GM06990 (cell line): ENCODE results near the gene WASHC3.
A peak's percentile ranks its signal among the peaks of the same experiment; 100 is the strongest.

Source experiments
- DNase-seq: peaks from one replicate; pipeline ENCODE4 v3.0.0-alpha.2; 2011; ENCODE audit not compliant: insufficient read length; ENCODE audit errors: extremely low read depth
- H3K27me3 ChIP-seq: replicated peaks from 2 replicates; pipeline ENCODE4 v1.6.0; 2011; ENCODE audit warnings: low read length; ENCODE audit not compliant: control insufficient read depth, insufficient read depth
- H3K36me3 ChIP-seq: 2 replicates; pipeline ENCODE4 v1.5.1; 2011; ENCODE audit warnings: low read length; ENCODE audit not compliant: control insufficient read depth, insufficient read depth
- H3K4me3 ChIP-seq: replicated peaks from 2 replicates; pipeline ENCODE4 v1.5.1; 2011; ENCODE audit warnings: low read depth, mild to moderate bottlenecking, control low read depth, low read length
- TF ChIP-seq, protein P1 (sequence below): IDR thresholded peaks from 2 replicates; pipeline ENCODE4 v1.5.1; 2011; ENCODE audit warnings: low read length, control low read depth, mild to moderate bottlenecking, inconsistent platforms; ENCODE audit not compliant: insufficient read depth, poor library complexity, severe bottlenecking

The WASHC3 gene

DNA sequence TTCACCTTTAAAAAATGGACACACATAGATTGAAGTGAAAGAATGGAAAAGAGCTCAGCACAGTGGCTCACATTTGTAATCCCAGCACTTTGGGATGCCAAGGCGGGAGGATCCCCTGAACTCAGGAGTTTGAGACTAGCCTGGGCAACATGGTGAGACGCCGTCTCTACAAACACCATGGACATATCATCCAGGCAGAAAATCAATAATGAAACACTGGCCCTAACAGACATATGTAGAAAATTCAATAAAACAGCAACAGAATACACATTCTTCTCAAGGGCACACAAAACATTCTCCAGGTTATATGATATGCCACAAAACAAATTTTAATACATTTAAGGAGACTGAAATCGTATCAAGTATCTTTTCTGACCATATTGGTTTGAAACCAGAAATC, 7.4 kb downstream of the WASHC3 start:
- Histone ChIP-seq H3K36me3 (peaks cover 8% of the 10 kb centered on the region), H3K27me3 (no peaks in the 10 kb centered on the region), H3K4me3 (no peak overlapping the region)
- DNase-seq = no peak
- TF ChIP-seq, protein P1, sequence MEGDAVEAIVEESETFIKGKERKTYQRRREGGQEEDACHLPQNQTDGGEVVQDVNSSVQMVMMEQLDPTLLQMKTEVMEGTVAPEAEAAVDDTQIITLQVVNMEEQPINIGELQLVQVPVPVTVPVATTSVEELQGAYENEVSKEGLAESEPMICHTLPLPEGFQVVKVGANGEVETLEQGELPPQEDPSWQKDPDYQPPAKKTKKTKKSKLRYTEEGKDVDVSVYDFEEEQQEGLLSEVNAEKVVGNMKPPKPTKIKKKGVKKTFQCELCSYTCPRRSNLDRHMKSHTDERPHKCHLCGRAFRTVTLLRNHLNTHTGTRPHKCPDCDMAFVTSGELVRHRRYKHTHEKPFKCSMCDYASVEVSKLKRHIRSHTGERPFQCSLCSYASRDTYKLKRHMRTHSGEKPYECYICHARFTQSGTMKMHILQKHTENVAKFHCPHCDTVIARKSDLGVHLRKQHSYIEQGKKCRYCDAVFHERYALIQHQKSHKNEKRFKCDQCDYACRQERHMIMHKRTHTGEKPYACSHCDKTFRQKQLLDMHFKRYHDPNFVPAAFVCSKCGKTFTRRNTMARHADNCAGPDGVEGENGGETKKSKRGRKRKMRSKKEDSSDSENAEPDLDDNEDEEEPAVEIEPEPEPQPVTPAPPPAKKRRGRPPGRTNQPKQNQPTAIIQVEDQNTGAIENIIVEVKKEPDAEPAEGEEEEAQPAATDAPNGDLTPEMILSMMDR = no peak

- TF ChIP-seq, protein P1 = no peak
- H3K27me3 ChIP-seq = no peaks in the 10 kb centered on the region
- H3K4me3 ChIP-seq = no peak overlapping the region
- DNase-seq = no peak
- peaks cover 8% of the 10 kb centered on the region for H3K36me3 ChIP-seq
Measured at GRCh38 chr12:102053062-102053349, 8.8 kb downstream of the WASHC3 start.

- TF ChIP-seq, protein P1 = no peak
- DNase-seq = peak; percentile 11
- Histone ChIP-seq H3K4me3 (no peak overlapping the region), H3K36me3 (peaks cover 8% of the 10 kb centered on the region), H3K27me3 (no peaks in the 10 kb centered on the region)
Measured at GRCh38 chr12:102052192-102053061, 9.4 kb downstream of the WASHC3 start.

DNA sequence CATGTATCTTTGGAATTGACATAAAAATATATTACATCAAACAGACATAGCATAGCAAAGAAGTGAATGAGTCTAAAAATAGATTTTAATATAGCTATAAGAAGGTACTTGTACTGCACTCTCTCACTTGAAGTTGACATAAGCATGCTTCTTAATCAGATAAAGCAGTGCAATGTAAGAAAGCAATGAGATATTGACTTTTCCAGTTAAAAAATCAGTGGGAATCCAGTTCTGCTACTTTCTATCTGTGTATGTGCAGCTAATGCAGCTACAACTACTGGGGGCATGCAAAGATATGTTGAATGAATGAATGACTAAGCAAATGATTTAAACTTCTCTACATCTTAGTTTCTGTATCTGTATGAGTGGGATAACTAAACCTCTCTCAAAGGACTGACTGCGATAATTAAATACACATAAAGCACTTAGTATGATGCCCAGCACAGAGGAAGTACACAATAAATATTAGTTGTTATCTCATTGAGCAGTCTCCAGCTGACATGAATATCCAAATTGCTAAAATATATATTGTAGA, 10.3 kb downstream of the WASHC3 start:
- no peak for DNase-seq
- TF ChIP-seq, protein P1 = no peak
- Histone ChIP-seq H3K4me3 (no peak overlapping the region), H3K27me3 (no peaks in the 10 kb centered on the region), H3K36me3 (peaks cover 8% of the 10 kb centered on the region)

DNA sequence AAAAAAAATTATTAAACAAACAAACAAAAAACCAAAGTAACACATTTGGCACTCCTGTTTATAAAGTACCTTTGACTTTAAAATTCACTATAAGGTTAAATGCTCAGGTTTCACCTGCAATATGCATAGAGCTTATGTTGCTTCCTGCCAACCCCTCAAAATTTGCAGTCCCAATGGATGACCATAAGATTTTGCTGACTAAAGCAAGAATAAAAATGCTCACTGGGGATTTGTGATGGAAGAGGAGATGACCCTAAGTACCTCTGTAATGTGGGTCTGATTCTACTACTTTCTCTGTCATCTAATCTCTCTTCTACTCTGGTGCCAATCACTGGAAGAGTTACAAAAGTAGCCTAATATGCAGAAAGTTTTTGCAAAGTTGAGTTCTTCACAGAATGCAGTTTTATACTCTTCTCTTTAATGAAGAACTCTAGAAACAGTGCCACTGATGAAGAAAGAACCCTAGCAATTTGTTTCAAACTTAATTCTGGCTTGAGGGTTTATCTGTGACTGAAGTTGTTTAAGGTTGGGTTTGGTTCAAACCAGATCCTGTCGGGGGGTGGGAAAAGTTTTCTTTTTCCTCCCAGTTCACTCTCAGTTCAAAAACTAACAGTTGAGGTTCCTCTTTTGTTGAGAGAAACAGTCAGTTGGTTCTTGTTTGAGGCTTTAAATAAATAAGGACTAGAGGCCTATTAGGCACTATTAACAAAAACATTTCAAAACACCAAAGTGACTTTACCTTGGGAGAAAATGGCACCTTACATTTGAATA, 10.9 kb downstream of the WASHC3 start:
- TF ChIP-seq, protein P1 = no peak
- Histone ChIP-seq H3K27me3 (no peaks in the 10 kb centered on the region), H3K4me3 (no peak overlapping the region), H3K36me3 (peaks cover 8% of the 10 kb centered on the region)
- DNase-seq = no peak
